K562 (cell line): ENCODE measurements around the gene IRS1. TPM values are rescaled to one million over a fixed set of nuclear protein-coding genes. Genes with fewer than 3 reads are reported as not detected.

Source experiments
- ATAC-seq: fragments of 200-7000 bp; cut with Tn5 transposase; 3 replicates; pipeline ENCODE4 v1.9.1; 2020; ENCODE audit warnings: moderate library complexity
- BruUV-seq: library from RNA; stranded (reverse); fragments of 400-500 nt; replicated peaks from 2 replicates; lab custom pipeline; 2021; lab: Mats Ljungman, UMichigan
- CTCF ChIA-PET: fragments of 300-600 bp; formaldehyde crosslinking; extraction: SDS; loops from one replicate; lab custom pipeline; 2021; ENCODE audit warnings: low intra/inter-chr PET ratio; lab: Yijun Ruan, JAX
- POLR2A ChIA-PET: fragments of 300-600, 350-650 bp; sonication (Branson Sonifier 250); formaldehyde crosslinking; extraction: SDS; loops from one replicate; lab custom pipeline; 2021; ENCODE audit warnings: antibody characterized with exemption, inconsistent platforms; lab: Yijun Ruan, JAX
- DNase-seq, 4 experiments: peaks; one replicate each; pipeline versions ENCODE4 v3.0.0 to v3.0.0-alpha.2; 2011 to 2018; ENCODE audit warnings: low spot score in 3 of 4, mixed read lengths in 3 of 4; ENCODE audit errors: extremely low read depth in 1 of 4
- FAIRE-seq: peaks from 2 replicates; lab custom pipeline; 2011; peaks lifted over from hg19 to GRCh38; lab: Jason Lieb, UNC
- H2AFZ ChIP-seq: 2 replicates; pipeline ENCODE4 v1.6.0; 2011; ENCODE audit warnings: low read depth, low read length, control low read depth, inconsistent platforms
- H3K27ac ChIP-seq: fragments of 200-600 bp; 3 replicates; pipeline ENCODE4 v1.8.0; 2011; ENCODE audit warnings: low read depth, mild to moderate bottlenecking, control low read depth, inconsistent platforms, low read length, moderate library complexity, mixed read lengths; ENCODE audit errors: extremely low read depth
- H3K27me3 ChIP-seq, 2 experiments: fragments of 300-600 bp in 1 of 2; 2 replicates in 1 of 2; 3 replicates in 1 of 2; pipeline versions ENCODE4 v1.6.0 to v1.8.0; 2011; ENCODE audit warnings: inconsistent platforms in 2 of 2, low read length in 2 of 2, mild to moderate bottlenecking in 1 of 2, mixed read lengths in 1 of 2, moderate library complexity in 1 of 2; ENCODE audit not compliant: control insufficient read depth in 2 of 2, insufficient read depth in 2 of 2
- H3K36me3 ChIP-seq: fragments of 300-600 bp; 3 replicates; pipeline ENCODE4 v1.8.0; 2011; ENCODE audit warnings: mild to moderate bottlenecking, low read length, inconsistent platforms; ENCODE audit not compliant: control insufficient read depth, insufficient read depth
- H3K4me1 ChIP-seq, 2 experiments: fragments of 200-600 bp in 1 of 2; replicated peaks in 1 of 2; 2 replicates in 1 of 2; 3 replicates in 1 of 2; pipeline versions ENCODE4 v1.5.1 to v1.8.0; 2011; ENCODE audit warnings: inconsistent platforms in 2 of 2, low read length in 2 of 2, mild to moderate bottlenecking in 1 of 2, mixed read lengths in 1 of 2, moderate library complexity in 1 of 2; ENCODE audit not compliant: control insufficient read depth in 2 of 2, insufficient read depth in 2 of 2
- H3K4me2 ChIP-seq: 2 replicates; pipeline ENCODE4 v1.6.1; 2011; ENCODE audit warnings: low read length, control low read depth, inconsistent platforms, mixed read lengths; ENCODE audit not compliant: insufficient read depth
- H3K4me3 ChIP-seq: fragments of 200-600 bp; sonication (generic), shearing (Covaris generic); 2 replicates; pipeline ENCODE4 v1.5.1; 2016; ENCODE audit warnings: control low read depth, inconsistent platforms
- H3K79me2 ChIP-seq: fragments of 200-600 bp; 3 replicates; pipeline ENCODE4 v1.8.0; 2011; ENCODE audit warnings: low read length, inconsistent platforms; ENCODE audit not compliant: control insufficient read depth, insufficient read depth
- H3K9ac ChIP-seq, 2 experiments: 2 replicates each; pipeline versions ENCODE4 v1.6.0 to v1.6.1; 2011; ENCODE audit warnings: low read depth in 2 of 2, low read length in 2 of 2, control low read depth in 1 of 2, inconsistent platforms in 1 of 2, mild to moderate bottlenecking in 1 of 2, mixed read lengths in 1 of 2; ENCODE audit not compliant: insufficient read depth in 1 of 2
- H3K9me1 ChIP-seq: one replicate; pipeline ENCODE4 v1.6.0; 2011; ENCODE audit warnings: inconsistent platforms, mild to moderate bottlenecking, low read length, moderate library complexity; ENCODE audit not compliant: control insufficient read depth, insufficient read depth
- H3K9me3 ChIP-seq: replicated peaks from 2 replicates; pipeline ENCODE4 v1.5.1; 2011; ENCODE audit warnings: low read depth, low read length, inconsistent platforms; ENCODE audit not compliant: control insufficient read depth, insufficient read depth
- H4K20me1 ChIP-seq: replicated peaks from 2 replicates; pipeline ENCODE4 v1.6.1; 2011; ENCODE audit warnings: low read length, inconsistent platforms, mixed read lengths; ENCODE audit not compliant: control insufficient read depth, insufficient read depth
- COPS2 ChIP-seq: fragments of 450-650 bp; conservative IDR thresholded peaks from 2 replicates; pipeline ENCODE4 v1.6.1; 2016; ENCODE audit warnings: mild to moderate bottlenecking, moderate library complexity
- MAZ ChIP-seq, 2 experiments: fragments of 450-650 bp in 1 of 2; sonication (generic) in 1 of 2; formaldehyde crosslinking; IDR thresholded peaks in 1 of 2; conservative IDR thresholded peaks in 1 of 2; 2 replicates each; pipeline versions ENCODE4 v1.4.0 to v1.5.0; 2020; ENCODE audit warnings: mild to moderate bottlenecking in 1 of 2, missing genetic modification reagents in 1 of 2
- RBM17 ChIP-seq: fragments of 200-400 bp; formaldehyde crosslinking; IDR thresholded peaks from 2 replicates; pipeline ENCODE4 v1.6.1; 2017; ENCODE audit warnings: low read depth, mild to moderate bottlenecking, low read length, borderline replicate concordance
- TCF7 ChIP-seq: sonication (generic); IDR thresholded peaks from 2 replicates; pipeline ENCODE4 v1.6.1; 2016; ENCODE audit warnings: antibody characterized with exemption, borderline replicate concordance
- ZC3H4 ChIP-seq: sonication (generic); formaldehyde crosslinking; IDR thresholded peaks from 2 replicates; pipeline ENCODE4 v1.9.0; 2021; ENCODE audit warnings: missing genetic modification reagents, borderline replicate concordance
- ZFP30 ChIP-seq: fragments of 250-450 bp; sonication (Bioruptor Pico); IDR thresholded peaks from 2 replicates; pipeline ENCODE4 v1.8.0; 2022; ENCODE audit warnings: moderate library complexity, mild to moderate bottlenecking, inconsistent platforms, borderline replicate concordance
- ZNF696 ChIP-seq: fragments of 250-450 bp; sonication (Bioruptor Pico); conservative IDR thresholded peaks from 2 replicates; pipeline ENCODE4 v1.4.0; 2020; ENCODE audit warnings: mild to moderate bottlenecking, moderate library complexity
- ZNF764 ChIP-seq: fragments of 250-450 bp; sonication (Bioruptor Pico); IDR thresholded peaks from 2 replicates; pipeline ENCODE4 v1.4.0; 2020; ENCODE audit warnings: low read depth, mild to moderate bottlenecking, moderate library complexity
- WGBS: fragments of 100-300 bp; shearing (Covaris generic); methylation state at CpG from one replicate; pipeline ENCODE4 v1.1.6; 2016; ENCODE audit warnings: low coverage, mixed read lengths; ENCODE audit not compliant: insufficient coverage; ENCODE audit errors: missing lambda C conversion rate; 5-methylcytosine and 5-hydroxymethylcytosine counted together
- in situ Hi-C: fragments of 300-500 bp; cut with MboI; formaldehyde crosslinking; loops from 4 replicates; pipeline ENCODE4 v1.15.0; 2018; ENCODE audit warnings: inconsistent platforms, mixed read lengths
- intact Hi-C: fragments of 100-400 bp; cut with micrococcal nuclease; formaldehyde crosslinking; loops from 2 replicates; pipeline ENCODE4 v1.14.2; 2022
- polyA plus RNA-seq, 8 experiments: library from polyadenylated mRNA; depleted of rRNA in 4 of 8; stranded (reverse) in 5 of 8; unstranded in 3 of 8; fragments of >200 nt; fragmentation: Nextera tagmentation in 2 of 8; fragmentation: Illumina TruSeq in 1 of 8; extraction: Ambion mirVana in 2 of 8; extraction: Trizol in 1 of 8; gene quantifications; 2 replicates each; pipeline versions ENCODE4 v1.2.1 to v1.2.3, GENCODE V29; 2011 to 2014; ENCODE audit warnings: inconsistent platforms in 1 of 8, missing spikeins in 1 of 8
- total RNA-seq, 7 experiments: library from RNA; depleted of rRNA in 6 of 7; stranded (reverse); fragments of >200 nt in 6 of 7; fragmentation: Illumina TruSeq in 2 of 7; extraction: Trizol in 2 of 7; gene quantifications; 2 replicates each; pipeline versions ENCODE4 v1.2.1 to v1.2.3, GENCODE V29; 2011 to 2021; ENCODE audit warnings: low replicate concordance in 1 of 7
- TF ChIP-seq, protein P1 (sequence below): sonication (generic); formaldehyde crosslinking; IDR thresholded peaks from 2 replicates; pipeline ENCODE4 v1.8.0; 2022; ENCODE audit warnings: mild to moderate bottlenecking, missing genetic modification reagents
- TF ChIP-seq, protein P2 (sequence below): fragments of 450-650 bp; formaldehyde crosslinking; conservative IDR thresholded peaks from 2 replicates; pipeline ENCODE4 v1.4.0; 2022; ENCODE audit warnings: mild to moderate bottlenecking, missing genetic modification characterization
- TF ChIP-seq, protein P3 (sequence below): fragments of 450-650 bp; IDR thresholded peaks from one replicate; pipeline ENCODE4 v1.6.1; 2018; ENCODE audit warnings: mild to moderate bottlenecking, moderate library complexity; ENCODE audit not compliant: partially characterized antibody
- TF ChIP-seq, protein P4 (sequence below): sonication (generic); formaldehyde crosslinking; IDR thresholded peaks from 2 replicates; pipeline ENCODE4 v1.8.1; 2023; ENCODE audit warnings: mild to moderate bottlenecking, missing genetic modification reagents
- TF ChIP-seq, protein P5 (sequence below): fragments of 250-450 bp; sonication (Bioruptor Pico); IDR thresholded peaks from 2 replicates; pipeline ENCODE4 v1.8.0; 2022; ENCODE audit warnings: moderate library complexity, mild to moderate bottlenecking, inconsistent platforms

Gene IRS1
- total and polyA plus RNA-seq, 9 of the 15 experiments (the other 6 are each of a cell fraction or from before 2014, with no cell fraction given) = under 0.01 to 0.31 (median 0.08) TPM; not detected in 1

DNA sequence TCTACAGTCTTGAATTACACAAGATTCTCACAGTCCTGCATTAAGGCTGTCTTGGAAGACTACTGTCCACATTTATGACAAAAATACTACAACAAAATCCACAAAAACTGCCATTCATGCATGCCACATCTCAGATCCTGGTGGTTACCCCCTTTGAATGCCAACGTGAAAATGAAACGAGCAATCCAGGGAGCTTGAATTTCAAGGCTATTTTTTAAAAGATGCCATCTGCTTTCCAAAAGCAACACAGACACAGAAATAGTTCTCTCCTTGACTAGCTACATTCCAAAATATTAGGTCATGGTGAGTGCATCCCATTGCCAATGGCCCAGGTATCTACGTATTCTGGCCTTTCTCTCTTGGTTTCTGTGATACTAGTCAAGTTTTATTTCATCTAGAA is 36.3 kb downstream of the IRS1 start:
- Histone ChIP-seq H3K9ac (no peak overlapping the region), H3K4me2 (no peak overlapping the region), H3K36me3 (no peaks in the 10 kb centered on the region), H3K4me3 (no peak overlapping the region), H2AFZ (no peak overlapping the region), H3K4me1 (no peaks in the 10 kb centered on the region), H3K27ac (no peak overlapping the region), H3K9me3 (no peaks in the 10 kb centered on the region), H3K9me1 (no peaks in the 10 kb centered on the region), H4K20me1 (no peaks in the 10 kb centered on the region), H3K27me3 (no peaks in the 10 kb centered on the region), H3K79me2 (no peaks in the 10 kb centered on the region)
- no peak for FAIRE-seq
- intact Hi-C loops = no loop called here
- ChIA-PET CTCF (no interaction called here), POLR2A (no interaction called here)
- WGBS = 0% methylated on average over 3 of the region's 3 CpGs
- in situ Hi-C loops = no loop called here
- no peak for TF ChIP-seq TCF7
- TF ChIP-seq ZNF764 (CRISPR knock-in tag) = no peak
- no peak for TF ChIP-seq ZNF696
- TF ChIP-seq, protein P1, sequence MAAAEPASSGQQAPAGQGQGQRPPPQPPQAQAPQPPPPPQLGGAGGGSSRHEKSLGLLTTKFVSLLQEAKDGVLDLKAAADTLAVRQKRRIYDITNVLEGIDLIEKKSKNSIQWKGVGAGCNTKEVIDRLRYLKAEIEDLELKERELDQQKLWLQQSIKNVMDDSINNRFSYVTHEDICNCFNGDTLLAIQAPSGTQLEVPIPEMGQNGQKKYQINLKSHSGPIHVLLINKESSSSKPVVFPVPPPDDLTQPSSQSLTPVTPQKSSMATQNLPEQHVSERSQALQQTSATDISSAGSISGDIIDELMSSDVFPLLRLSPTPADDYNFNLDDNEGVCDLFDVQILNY = no peak
- TF ChIP-seq, protein P2, sequence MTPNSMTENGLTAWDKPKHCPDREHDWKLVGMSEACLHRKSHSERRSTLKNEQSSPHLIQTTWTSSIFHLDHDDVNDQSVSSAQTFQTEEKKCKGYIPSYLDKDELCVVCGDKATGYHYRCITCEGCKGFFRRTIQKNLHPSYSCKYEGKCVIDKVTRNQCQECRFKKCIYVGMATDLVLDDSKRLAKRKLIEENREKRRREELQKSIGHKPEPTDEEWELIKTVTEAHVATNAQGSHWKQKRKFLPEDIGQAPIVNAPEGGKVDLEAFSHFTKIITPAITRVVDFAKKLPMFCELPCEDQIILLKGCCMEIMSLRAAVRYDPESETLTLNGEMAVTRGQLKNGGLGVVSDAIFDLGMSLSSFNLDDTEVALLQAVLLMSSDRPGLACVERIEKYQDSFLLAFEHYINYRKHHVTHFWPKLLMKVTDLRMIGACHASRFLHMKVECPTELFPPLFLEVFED (CRISPR knock-in tag) = no peak
- TF ChIP-seq MAZ (CRISPR knock-in tag; conservative IDR thresholded peaks at IDR 0.05 in 1 of 2, IDR thresholded peaks at IDR 0.05 in 1 of 2) = no peak
- TF ChIP-seq COPS2 = no peak
- TF ChIP-seq, protein P3, sequence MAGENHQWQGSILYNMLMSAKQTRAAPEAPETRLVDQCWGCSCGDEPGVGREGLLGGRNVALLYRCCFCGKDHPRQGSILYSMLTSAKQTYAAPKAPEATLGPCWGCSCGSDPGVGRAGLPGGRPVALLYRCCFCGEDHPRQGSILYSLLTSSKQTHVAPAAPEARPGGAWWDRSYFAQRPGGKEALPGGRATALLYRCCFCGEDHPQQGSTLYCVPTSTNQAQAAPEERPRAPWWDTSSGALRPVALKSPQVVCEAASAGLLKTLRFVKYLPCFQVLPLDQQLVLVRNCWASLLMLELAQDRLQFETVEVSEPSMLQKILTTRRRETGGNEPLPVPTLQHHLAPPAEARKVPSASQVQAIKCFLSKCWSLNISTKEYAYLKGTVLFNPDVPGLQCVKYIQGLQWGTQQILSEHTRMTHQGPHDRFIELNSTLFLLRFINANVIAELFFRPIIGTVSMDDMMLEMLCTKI = no peak
- TF ChIP-seq, protein P4, sequence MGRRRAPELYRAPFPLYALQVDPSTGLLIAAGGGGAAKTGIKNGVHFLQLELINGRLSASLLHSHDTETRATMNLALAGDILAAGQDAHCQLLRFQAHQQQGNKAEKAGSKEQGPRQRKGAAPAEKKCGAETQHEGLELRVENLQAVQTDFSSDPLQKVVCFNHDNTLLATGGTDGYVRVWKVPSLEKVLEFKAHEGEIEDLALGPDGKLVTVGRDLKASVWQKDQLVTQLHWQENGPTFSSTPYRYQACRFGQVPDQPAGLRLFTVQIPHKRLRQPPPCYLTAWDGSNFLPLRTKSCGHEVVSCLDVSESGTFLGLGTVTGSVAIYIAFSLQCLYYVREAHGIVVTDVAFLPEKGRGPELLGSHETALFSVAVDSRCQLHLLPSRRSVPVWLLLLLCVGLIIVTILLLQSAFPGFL (CRISPR knock-in tag) = no peak
- no peak for TF ChIP-seq RBM17
- TF ChIP-seq ZC3H4 = no peak
- TF ChIP-seq, protein P5, sequence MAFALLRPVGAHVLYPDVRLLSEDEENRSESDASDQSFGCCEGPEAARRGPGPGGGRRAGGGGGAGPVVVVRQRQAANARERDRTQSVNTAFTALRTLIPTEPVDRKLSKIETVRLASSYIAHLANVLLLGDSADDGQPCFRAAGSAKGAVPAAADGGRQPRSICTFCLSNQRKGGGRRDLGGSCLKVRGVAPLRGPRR (CRISPR knock-in tag) = no peak
- TF ChIP-seq ZFP30 (CRISPR knock-in tag) = no peak
- ATAC-seq = no peak
- no TSS peak for BruUV-seq
- no peak for DNase-seq
